IPS-NIHi7 (cell line): Measurements from ENCODE around the gene CSTPP1.
"Not testable (repeated sequence)": the region's sequence is repeated elsewhere in the genome, so short reads cannot be mapped to it uniquely, and the experiment has no call there.

Experiments
- DNase-seq: peaks from one replicate; pipeline ENCODE4 v3.0.0; 2012; ENCODE audit warnings: mixed read lengths; ENCODE audit errors: extremely low spot score

Gene CSTPP1

DNA sequence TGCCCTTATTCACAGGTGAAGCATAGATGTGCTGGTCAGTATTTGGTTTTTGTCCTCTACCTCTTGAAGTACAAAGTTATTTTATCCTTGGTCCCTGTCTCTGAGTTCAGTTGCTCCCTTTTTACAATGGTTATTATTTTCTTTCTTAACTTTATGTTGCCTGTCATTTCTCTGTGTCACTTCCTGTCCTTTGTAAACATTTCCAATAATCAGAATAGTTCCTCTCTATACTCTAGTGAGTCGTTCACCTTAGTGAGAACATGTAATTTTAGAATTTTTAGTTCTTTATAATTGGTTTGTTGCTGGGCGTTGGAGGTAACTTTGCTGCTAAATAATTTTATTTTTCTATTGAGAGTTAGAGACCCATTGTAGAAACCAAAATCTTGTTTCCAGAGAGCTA, 16.0 kb downstream of the CSTPP1 start:
- DNase-seq: no peak

DNA sequence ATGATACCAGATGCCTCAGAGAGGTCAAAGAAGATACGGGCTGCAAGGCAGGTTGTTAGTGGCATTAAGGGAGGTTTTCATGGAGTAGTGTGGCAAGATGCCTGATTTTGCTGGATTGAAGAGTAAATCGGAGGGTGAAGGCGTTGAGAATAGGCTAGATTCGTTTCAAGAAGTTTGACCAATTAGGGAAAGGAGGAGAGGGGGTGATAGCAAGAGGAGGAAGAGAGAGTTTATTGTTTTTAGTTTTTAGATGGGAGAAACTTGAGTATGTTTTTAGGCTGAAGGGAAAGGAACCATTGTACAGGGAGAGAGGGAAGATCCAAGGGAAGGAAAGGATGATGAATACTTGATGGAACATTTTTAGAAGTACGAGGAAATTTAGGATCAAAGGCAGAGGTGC, 16.5 kb downstream of the CSTPP1 start:
- DNase-seq: no peak

DNA sequence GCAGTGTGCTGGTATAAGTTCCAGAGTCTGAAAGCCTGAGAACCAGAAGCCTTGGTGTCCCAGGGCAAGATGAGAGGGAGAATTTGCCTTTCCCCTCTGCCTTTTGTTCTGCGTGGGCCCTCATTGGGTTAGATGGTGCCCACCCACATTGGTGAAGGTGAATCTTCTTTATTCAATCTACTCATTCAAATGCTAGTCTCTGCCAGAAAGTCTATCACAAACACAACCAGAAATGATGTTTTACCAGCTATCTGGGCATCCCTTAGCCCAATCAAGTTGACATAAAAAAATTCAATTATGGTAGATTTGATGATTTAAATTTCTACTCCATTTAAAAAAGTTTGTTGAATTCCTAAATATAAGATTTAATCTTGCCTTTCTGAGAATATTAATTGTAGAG, 22.2 kb downstream of the CSTPP1 start:
- DNase-seq: no peak

DNA sequence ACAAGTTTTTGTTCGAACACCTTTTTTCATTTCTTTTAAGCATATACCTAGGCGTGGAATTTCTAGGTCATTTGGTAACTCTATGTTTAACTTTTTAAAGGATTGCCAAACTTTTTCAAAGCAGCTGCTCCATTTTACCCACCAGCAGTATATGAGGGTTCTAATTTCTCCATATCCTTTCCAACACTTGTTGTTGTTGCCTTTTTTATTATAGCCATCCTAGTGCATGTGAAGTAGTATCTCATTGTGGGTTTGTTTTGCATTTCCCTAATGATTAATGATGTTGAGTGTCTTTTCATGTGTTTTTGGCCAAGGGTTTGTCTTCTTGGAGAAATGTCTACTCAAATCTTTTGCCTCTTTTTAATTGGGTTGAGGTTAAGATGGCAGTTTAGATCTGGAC, 24.5 kb downstream of the CSTPP1 start:
- no peak for DNase-seq

DNA sequence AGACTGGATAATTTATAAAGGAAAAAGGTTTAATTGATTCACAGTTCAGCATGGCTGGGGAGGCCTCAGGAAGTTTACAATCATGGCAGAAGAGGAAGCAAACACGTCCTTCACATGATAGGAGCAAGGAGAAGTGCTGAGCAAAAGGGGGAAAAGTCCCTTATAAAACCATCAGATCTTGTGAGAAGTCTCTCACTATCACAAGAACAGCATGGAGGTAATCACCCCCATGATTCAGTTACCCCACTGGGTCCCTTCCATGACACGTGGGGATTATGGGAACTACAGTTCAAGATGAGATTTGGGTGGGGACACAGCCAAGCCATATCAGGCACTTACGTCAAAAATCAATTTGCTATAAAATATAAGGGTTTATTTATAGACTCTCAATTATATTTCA, 25.3 kb downstream of the CSTPP1 start:
- DNase-seq: not testable (repeated sequence)

DNA sequence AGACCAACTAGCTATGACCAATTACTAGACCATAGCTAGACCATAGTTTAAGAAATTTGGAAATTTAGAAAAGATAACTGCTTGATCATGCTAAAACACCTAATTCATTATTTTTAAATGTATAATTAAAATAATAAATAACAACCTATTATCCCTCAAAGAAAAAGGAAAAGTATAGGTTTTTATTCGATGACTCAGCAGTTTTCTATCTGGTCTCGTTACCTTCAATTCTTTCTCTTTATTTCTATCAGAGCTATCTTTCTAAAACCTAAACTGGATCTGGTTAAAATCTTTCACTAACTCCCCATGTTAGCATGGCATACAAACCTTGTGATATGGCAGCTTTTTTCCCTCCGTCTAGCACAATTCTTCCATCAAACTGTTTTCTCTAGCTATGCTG, 27.3 kb downstream of the CSTPP1 start:
- no peak for DNase-seq

DNA sequence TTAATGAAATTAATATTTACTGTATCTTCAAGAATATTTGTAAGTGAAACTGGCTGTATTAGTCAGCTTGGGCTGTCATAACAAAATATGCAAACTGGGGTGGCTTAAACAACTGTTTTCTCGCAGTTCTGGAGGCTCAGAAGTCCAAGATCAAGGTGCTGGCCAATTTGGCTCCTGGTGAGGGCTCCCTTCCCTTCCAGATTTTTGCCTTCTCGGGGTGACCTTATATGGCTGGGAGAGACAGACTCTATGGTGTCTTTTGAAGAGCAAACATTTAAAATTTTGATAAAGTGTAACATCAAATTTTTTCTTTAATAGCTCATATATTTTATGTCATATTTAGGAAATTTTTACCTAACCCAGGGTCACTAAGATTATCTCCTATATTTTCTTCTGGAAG, 30.2 kb downstream of the CSTPP1 start:
- no peak for DNase-seq

DNA sequence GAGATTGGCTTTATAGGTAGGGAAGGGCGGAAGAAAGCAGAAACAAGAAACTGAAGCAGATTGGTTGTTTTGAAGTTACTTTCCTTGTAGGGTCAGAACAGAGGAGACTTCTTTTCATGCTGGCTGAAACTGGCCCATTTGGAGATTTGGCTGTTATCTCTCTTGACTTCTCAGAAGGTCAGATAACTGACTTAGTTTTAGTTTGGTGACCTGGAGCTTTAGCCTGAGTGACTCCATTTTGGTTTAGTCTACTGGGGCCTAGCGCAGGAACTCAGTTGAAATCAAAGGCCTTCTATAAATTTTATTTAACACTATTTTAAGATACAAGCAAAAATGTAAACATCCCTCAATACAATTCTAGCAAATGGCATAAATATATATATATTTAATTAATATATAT, 31.4 kb downstream of the CSTPP1 start:
- no peak for DNase-seq

DNA sequence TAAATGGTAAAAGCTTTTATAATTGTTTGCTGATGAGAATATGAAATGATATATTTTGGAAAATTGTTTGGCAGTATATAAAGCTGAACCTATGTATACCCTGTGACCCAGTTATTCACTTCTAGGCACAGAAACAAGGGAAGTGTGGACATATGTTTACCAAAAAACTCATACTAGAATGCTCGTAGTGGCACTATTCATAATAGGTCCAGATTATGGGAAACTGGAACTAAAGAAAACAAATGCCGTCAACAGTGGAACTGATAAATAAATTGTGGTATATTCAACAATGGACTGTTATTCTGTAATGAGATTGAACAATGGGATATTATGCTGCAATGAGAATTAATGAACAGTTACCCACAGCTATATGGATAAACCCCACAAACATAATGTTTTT, 32.8 kb downstream of the CSTPP1 start:
- no peak for DNase-seq

DNA sequence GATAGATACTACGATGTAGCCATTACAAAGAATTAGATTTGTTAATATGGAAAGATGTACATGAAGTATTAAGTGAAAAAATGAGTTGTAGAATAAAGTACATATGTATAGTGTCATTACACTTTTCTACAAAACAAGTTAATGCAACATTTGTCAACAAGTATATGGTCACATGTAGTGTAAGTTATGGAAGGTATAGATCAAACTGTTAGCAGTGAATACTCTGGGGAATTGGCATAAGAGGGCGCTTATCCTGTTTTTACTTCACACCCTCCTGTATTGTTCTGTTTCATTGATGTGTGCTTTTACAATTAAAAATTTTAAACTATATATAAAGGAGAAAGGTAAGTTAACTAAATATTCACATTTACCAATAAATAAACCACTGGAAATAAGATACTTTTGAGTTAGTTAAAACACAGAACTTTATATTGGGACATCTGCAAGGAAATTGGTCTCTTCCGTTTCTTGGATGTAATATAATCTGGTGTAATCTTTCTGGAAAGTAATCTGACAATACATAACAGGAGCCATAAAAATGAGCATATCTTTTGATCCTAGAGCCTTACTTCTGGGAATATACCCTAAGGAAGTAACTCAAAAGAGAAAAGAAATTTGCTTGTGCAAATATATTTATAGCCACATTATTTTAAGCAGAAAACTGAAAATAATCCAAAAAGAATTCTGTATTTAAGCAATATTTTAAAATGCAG, 34.5 kb downstream of the CSTPP1 start:
- no peak for DNase-seq

DNA sequence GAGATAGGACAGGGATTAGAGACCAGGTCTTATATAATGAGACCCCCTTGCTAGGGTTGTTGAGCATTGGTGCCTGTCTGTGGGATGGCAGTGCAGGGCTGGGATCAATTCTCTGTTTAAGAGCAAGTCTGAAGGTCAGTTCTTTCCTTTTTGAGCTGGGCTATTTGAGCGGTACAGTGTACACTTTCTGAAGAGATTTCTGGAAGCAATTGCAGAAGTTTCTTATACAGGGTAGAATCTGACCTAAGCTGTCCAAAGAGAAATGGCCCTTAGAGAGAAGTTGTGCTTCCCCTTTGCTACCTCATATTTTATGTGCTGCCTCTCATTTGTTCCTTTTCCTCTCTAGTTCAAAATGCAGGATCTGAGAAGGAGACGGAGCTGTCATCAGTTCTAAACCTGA, 35.8 kb downstream of the CSTPP1 start:
- DNase-seq: no peak

DNA sequence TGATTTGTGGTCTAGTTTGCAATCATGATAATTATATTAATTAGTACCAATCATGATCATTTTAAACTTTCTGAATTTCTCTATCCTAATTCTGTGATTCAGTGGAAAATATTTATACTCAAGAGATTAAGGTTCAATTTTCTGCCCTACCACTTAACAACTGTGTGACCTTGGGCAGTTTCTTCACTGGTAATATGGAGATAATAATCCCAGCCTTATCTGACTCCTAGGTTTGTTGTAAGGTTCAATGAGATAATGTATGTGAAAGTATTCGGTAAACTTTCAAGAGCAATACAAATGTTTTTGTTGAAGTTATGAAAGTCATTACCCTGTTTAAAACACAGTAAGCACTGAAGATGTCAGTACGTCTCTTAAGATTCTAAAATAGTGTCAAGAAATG, 36.3 kb downstream of the CSTPP1 start:
- no peak for DNase-seq

DNA sequence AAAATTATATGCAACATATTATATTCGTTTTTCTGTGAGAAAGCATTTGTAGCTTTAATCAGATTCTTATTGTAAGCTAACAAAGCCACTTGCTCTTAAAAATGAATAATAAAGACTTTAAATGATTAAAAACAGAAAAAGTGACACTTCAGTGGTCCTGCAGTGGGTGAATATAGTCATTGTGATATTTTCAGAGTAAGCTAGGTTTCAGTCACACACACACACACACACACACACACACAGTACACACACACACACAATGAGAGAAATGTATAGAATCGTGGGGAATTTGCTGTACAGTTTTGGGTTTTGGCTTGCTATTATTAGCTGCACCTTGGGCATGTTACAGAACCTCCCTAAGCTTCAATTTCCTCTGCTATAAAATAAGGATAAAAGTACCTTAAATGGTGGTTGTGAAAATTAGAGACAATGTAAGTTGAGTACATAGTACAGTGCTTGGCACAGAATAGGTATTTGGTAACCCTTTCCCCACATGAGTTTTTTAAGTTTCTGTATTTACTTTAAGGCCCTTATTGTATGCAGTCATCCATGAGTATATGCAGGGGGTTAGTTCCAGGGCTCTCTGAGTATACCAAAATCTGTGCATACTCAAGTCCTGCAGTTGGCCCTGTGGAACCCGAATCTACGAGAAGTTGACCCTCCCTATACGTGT, 39.8 kb downstream of the CSTPP1 start:
- no peak for DNase-seq

DNA sequence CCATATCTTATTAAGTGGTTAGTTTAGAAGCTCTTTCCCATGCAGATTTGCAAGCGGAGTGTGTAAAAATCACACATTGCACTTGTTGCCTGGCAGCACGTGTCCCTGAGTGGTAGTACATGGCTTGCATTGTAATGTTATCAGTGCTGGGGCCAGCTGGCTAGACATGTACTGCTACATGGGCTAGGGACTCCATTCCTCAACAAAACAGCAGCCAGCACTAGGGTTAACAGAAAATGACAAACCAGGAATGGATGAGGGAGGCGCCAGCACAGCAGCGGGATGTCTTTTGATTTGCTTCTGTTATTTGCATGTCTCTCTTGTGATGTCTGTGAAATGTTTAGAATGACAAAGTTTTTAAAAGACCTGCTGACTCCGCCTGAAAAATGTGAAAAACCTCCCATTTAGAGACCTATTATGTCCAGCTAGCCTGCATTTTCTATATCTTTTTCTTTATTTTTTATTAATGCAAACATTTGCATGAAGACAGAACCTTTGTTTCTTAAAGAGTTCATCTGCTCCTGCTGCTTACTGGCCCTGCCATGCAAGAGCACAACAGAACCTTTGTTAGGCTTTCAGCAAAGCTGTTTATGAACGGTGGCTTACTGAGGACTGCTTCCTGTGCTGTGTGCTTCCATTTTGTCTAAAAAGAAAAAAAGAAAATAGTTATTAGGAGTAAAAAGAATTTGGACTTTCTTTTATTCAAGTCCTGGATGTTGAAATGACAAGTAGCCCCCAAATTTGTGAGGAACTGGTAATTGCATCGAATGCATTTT, 40.7 kb downstream of the CSTPP1 start:
- DNase-seq: peak; percentile 64

DNA sequence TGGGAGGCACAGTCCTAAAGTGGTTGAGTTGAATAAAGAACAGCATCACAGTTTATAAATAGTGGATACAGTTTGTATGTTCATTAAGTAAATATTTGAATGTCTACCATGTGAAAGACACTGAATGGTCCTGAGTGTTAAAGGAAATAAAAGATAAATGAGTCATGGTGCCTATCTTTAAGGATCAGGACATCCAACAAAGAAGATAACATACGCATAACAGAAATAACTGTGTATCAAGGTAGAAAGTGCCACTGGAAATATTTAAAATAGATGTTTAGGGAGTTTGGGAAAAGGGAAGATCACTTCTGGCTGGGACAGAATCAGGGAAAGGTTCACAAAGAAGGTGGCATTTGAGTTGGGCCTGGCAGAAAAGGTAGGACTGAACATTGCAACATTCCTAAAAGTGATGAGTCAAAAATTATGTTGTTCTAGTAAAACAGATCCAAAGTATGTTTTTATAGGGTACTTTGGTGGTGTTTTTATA, 41.5 kb downstream of the CSTPP1 start:
- no peak for DNase-seq

DNA sequence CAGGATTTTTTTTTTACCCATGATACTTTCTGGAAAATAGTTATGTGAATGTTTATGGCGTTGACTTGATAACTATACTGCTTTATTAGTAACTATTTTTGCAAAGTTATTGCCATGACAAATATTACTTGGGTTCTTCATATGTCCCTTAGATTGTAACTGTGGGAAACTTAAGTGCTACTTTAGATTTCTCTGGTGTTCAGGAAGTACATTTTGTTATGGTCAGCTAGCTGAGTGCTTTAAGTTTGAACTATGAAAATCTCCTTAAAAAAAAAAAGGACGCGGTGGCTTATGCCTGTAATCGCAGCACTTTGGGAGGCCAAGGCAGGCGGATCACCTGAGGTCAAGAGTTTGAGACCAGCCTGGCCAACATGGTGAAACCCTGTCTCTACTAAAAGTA, 42.8 kb downstream of the CSTPP1 start:
- no peak for DNase-seq

DNA sequence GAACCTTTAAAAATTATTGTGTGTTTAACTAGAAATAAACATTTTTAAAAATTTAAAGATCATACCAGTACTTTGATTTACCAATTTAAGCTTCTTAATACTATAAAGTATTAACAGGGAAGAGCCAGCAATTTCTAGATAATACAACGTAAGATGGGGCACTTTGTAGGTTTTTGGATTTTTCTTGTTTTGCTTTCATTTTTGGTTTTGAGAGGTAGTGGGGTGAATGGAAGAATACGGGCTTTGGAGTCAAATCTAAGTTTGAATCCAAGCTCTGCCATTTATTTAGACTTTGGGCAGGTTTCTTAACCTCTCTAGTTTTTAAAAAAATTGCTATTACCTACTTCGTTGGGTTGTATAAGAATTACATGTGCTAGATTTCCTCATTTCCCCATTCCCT, 44.9 kb downstream of the CSTPP1 start:
- DNase-seq: no peak

DNA sequence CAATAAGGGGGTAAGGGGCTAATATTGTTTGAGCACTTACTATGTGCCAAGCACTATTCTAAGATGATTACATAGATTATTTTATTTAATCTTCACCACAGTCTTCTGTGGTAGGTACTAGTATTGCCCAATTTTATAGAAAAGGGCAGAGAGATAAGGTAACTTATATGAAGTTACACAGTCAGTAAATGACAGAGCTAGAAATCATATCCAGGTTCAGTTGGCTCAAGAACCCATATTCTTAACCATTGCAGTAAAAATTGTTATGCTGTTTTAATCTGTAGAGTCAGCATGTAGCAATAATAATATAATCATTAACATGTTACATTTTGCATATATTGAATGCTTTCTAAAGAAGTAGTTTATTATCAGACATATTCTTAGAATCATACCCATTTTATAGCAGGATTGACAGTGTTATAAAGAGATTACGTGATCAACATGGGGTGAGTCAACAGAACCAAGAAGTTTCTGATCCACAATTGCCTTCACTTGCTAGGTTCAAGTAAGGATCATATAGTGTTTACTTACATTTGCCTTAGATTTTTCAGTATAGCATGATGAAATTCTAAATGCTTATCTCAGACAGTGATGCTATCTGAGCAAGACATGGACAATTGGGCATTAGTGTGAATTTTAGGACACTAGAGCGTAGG, 46.4 kb downstream of the CSTPP1 start:
- DNase-seq: no peak

DNA sequence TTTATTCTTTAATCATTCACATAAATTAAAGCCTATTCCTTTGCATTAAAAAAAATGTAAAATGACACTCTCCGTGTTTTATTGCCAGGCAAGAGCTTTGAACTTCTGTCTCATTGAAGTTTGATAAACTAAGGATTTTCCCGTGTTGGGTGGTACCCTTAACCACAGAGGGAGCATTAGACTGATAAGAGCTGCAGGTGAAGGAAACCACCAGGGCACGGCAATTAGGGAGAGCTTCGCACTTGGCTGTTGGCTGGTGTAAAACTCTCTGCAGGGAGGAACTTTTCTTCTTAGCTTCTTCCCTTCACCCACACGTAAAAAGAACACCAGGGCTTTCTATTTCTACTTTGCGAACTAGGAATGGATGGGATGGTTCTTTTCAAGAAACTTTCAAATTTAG, 47.0 kb downstream of the CSTPP1 start:
- no peak for DNase-seq

DNA sequence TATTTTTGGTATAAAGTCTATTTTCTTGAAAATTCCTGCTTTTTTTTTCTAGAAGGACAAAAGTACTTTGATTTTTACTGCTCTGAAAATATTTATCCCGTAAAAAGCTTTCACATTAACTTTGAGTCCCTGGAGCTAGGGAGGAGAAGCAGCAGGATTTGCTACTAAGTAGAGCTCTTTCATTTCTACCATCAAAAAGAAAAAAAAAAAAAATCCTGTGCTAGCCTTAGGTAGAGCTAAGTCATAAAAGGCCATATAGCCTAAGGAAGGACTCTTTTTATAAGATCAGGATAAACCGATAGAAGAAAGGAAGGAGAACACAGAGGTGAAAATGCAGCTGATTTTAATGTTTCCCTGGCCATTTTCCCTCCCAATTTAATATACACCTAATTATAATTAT, 48.0 kb downstream of the CSTPP1 start:
- no peak for DNase-seq

DNA sequence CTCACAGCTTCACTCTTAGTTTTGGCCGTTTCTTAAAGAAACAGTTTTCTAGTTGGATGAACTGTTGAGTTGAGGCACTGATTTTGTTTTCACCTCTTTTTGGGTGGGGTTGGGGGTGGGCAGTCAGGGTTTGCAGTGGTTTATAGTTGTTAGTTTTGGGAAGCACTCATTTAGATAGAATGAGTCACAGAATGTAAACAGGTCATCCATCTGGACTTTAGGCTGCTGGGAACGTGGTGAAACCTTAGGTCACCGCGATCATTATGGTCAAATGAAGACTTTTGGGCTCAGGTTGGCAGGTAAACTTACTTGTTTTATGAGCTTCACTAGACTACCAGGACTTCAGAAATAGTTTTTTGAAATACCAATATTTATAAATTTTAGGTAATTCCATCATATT, 48.4 kb downstream of the CSTPP1 start:
- DNase-seq: no peak

DNA sequence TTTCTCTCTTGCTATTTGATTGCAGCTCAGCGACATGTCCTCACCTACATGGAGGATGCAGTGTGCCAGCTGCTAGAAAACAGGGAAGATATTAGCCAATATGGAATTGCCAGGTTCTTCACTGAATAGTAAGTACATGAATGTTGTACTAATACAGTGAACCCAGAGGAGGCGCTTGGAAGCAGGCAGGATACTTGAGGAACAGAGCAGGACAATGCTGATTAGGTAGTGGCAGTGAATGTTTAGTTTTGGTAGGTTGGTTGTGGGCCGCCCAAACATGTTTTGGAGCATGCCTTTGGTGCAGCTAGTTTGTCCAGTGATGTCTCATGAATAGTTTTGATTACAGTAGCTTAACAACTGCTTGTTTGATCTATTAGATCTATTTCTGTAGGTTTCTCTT, 50.6 kb downstream of the CSTPP1 start:
- peak; percentile 35 for DNase-seq
